ENCODE data around the gene TNFAIP1.
A peak's percentile ranks its signal among the peaks of the same experiment; 100 is the strongest.

Gene TNFAIP1

GRCh38 chr17:28368306-28368831, 32.8 kb downstream of the TNFAIP1 start:
- TF ChIP-seq GATA3 (IDR thresholded peaks at IDR 0.05; ENCODE audit: low read depth, low read length) = no peak
- TF ChIP-seq GATA2 (IDR thresholded peaks at IDR 0.05; ENCODE audit: low read depth, low read length) = no peak

GRCh38 chr17:28368915-28369683, 33.5 kb downstream of the TNFAIP1 start:
- TF ChIP-seq GATA2 (IDR thresholded peaks at IDR 0.05; ENCODE audit: low read depth, low read length) (no peak), GATA3 (IDR thresholded peaks at IDR 0.05; ENCODE audit: low read depth, low read length) (no peak)

GRCh38 chr17:28369684-28370034, 34.1 kb downstream of the TNFAIP1 start:
- no peak for TF ChIP-seq GATA2 (IDR thresholded peaks at IDR 0.05; ENCODE audit: low read depth, low read length)
- TF ChIP-seq GATA3 (IDR thresholded peaks at IDR 0.05; ENCODE audit: low read depth, low read length) = no peak

- TF ChIP-seq GATA2 (IDR thresholded peaks at IDR 0.05; ENCODE audit: low read depth, low read length) (peak; percentile 57; the same call in 1 of the 2 replicates), GATA3 (IDR thresholded peaks at IDR 0.05; ENCODE audit: low read depth, low read length) (no peak)
These were observed 34.6 kb downstream of the TNFAIP1 start, which contains the start of gene VTN for GRCh38 chr17:28370035-28370743. Gene VTN, minus strand, starts transcription at chr17:28370307. Its CDS starts 104 bp downstream, at chr17:28370203.

GRCh38 chr17:28370744-28371103, 35.2 kb downstream of the TNFAIP1 start:
- TF ChIP-seq GATA3 (IDR thresholded peaks at IDR 0.05; ENCODE audit: low read depth, low read length) (no peak), GATA2 (IDR thresholded peaks at IDR 0.05; ENCODE audit: low read depth, low read length) (no peak)

GRCh38 chr17:28371245-28372202, 36.0 kb downstream of the TNFAIP1 start, which contains the start of gene SARM1:
Gene SARM1, plus strand, starts transcription at chr17:28371694. Its CDS starts 339 bp downstream, at chr17:28372033.
- TF ChIP-seq GATA2 (IDR thresholded peaks at IDR 0.05; ENCODE audit: low read depth, low read length) = no peak
- TF ChIP-seq GATA3 (IDR thresholded peaks at IDR 0.05; ENCODE audit: low read depth, low read length) = no peak

GRCh38 chr17:28372203-28372944, 36.8 kb downstream of the TNFAIP1 start:
- TF ChIP-seq GATA3 (IDR thresholded peaks at IDR 0.05; ENCODE audit: low read depth, low read length) (no peak), GATA2 (IDR thresholded peaks at IDR 0.05; ENCODE audit: low read depth, low read length) (no peak)

- no peak for TF ChIP-seq GATA2 (IDR thresholded peaks at IDR 0.05; ENCODE audit: low read depth, low read length)
- TF ChIP-seq GATA3 (IDR thresholded peaks at IDR 0.05; ENCODE audit: low read depth, low read length) = no peak
These were observed 37.3 kb downstream of the TNFAIP1 start for GRCh38 chr17:28372945-28373274.

GRCh38 chr17:28379814-28380801, 44.5 kb downstream of the TNFAIP1 start:
- TF ChIP-seq GATA2 (IDR thresholded peaks at IDR 0.05; ENCODE audit: low read depth, low read length) (peak; percentile 73), GATA3 (IDR thresholded peaks at IDR 0.05; ENCODE audit: low read depth, low read length) (peak; percentile 56; the same call in 1 of the 2 replicates)

- no peak for TF ChIP-seq GATA2 (IDR thresholded peaks at IDR 0.05; ENCODE audit: low read depth, low read length)
- no peak for TF ChIP-seq GATA3 (IDR thresholded peaks at IDR 0.05; ENCODE audit: low read depth, low read length)
These were observed 45.7 kb downstream of the TNFAIP1 start for GRCh38 chr17:28381141-28381825.

GRCh38 chr17:28384281-28385036, 48.9 kb downstream of the TNFAIP1 start:
- TF ChIP-seq GATA2 (IDR thresholded peaks at IDR 0.05; ENCODE audit: low read depth, low read length) (no peak), GATA3 (IDR thresholded peaks at IDR 0.05; ENCODE audit: low read depth, low read length) (no peak)
